HCT116 (cell line): Measurements from ENCODE around the gene TBATA.

Experiments
- CBX3 ChIP-seq: IDR thresholded peaks from 2 replicates; pipeline ENCODE4 v1.6.1; 2012; ENCODE audit warnings: low read depth
- CEBPB ChIP-seq: IDR thresholded peaks from 2 replicates; pipeline ENCODE4 v1.6.1; 2012; ENCODE audit warnings: low read depth
- EGR1 ChIP-seq: IDR thresholded peaks from 2 replicates; pipeline ENCODE4 v1.6.1; 2012; ENCODE audit warnings: low read depth
- ELF1 ChIP-seq: IDR thresholded peaks from 2 replicates; pipeline ENCODE4 v1.6.1; 2012; ENCODE audit warnings: low read depth, borderline replicate concordance
- EZH2 ChIP-seq: fragments of 200-600 bp; sonication (generic); IDR thresholded peaks from 2 replicates; pipeline ENCODE4 v1.6.1; 2017; ENCODE audit warnings: antibody characterized with exemption, mixed run types
- EZH2phosphoT487 ChIP-seq: fragments of 200-600 bp; IDR thresholded peaks from 2 replicates; pipeline ENCODE4 v1.6.1; 2018; ENCODE audit warnings: antibody characterized with exemption, borderline replicate concordance
- JUND ChIP-seq: IDR thresholded peaks from 2 replicates; pipeline ENCODE4 v1.6.1; 2012
- POLR2A ChIP-seq: IDR thresholded peaks from 2 replicates; pipeline ENCODE4 v1.7.0; 2011; ENCODE audit warnings: borderline replicate concordance; ENCODE audit not compliant: insufficient read depth, insufficient read length; ENCODE audit errors: extremely low read depth
- SIN3A ChIP-seq: IDR thresholded peaks from 2 replicates; pipeline ENCODE4 v1.6.1; 2012; ENCODE audit warnings: low read depth
- YY1 ChIP-seq: IDR thresholded peaks from 2 replicates; pipeline ENCODE4 v1.6.1; 2011; ENCODE audit warnings: low read length, low read depth, moderate library complexity, mild to moderate bottlenecking; ENCODE audit not compliant: insufficient replicate concordance; ENCODE audit errors: extremely low read depth
- ZFX ChIP-seq: fragments of 450-650 bp; IDR thresholded peaks from 2 replicates; pipeline ENCODE4 v1.6.1; 2017
- ZNF274 ChIP-seq: fragments of 200-500 bp; sonication (Bioruptor generic); IDR thresholded peaks from 2 replicates; pipeline ENCODE4 v1.6.1; 2014; ENCODE audit warnings: mild to moderate bottlenecking, low read depth, low read length, inconsistent platforms
- TF ChIP-seq, protein P1 (sequence below), 3 experiments: fragments of 200-600 bp in 1 of 3; sonication (generic) in 1 of 3; IDR thresholded peaks in 2 of 3; conservative IDR thresholded peaks in 1 of 3; 2 replicates each; pipeline ENCODE4 v1.5.1; 2012 to 2017; ENCODE audit warnings: low read depth in 2 of 3, low read length in 2 of 3, antibody characterized with exemption in 1 of 3, borderline replicate concordance in 1 of 3, control low read depth in 1 of 3, mild to moderate bottlenecking in 1 of 3, mixed read lengths in 1 of 3, mixed run types in 1 of 3, moderate library complexity in 1 of 3; ENCODE audit not compliant: insufficient read depth in 1 of 3
- TF ChIP-seq, protein P2 (sequence below): IDR thresholded peaks from 2 replicates; pipeline ENCODE4 v1.6.1; 2012

DNA sequence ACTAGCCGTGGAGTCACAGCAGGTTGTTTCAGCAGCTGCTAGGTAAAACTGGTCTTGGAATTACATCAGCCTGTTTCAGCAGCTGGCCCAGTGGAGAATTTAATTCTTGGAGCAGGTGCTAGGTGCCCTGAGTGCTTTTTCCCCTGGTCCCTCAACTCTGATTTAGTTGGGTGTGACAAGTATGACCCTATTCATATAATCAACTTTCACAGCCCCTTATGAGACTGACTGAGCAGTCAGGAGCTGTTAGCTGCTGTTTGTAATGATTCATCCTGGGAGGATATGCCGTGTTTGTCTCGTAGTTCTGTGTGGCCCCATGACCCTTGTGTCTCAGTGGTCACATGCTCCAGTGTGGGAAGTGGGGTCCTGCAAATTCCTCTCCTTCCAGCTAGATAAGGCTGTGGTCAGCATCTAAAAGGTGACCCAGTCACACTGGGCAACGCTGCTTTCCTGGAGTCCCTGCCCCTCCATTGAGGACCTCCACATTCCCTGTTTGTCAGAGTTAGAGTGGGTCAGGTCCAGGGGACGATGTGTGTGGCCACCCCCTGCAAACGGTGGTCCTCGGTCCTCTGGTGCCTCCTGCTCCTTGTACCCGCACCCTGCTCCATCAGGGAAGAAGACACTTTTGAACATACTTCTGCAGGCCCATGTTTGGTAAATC, 28.3 kb downstream of the TBATA start:
- TF ChIP-seq, protein P1, sequence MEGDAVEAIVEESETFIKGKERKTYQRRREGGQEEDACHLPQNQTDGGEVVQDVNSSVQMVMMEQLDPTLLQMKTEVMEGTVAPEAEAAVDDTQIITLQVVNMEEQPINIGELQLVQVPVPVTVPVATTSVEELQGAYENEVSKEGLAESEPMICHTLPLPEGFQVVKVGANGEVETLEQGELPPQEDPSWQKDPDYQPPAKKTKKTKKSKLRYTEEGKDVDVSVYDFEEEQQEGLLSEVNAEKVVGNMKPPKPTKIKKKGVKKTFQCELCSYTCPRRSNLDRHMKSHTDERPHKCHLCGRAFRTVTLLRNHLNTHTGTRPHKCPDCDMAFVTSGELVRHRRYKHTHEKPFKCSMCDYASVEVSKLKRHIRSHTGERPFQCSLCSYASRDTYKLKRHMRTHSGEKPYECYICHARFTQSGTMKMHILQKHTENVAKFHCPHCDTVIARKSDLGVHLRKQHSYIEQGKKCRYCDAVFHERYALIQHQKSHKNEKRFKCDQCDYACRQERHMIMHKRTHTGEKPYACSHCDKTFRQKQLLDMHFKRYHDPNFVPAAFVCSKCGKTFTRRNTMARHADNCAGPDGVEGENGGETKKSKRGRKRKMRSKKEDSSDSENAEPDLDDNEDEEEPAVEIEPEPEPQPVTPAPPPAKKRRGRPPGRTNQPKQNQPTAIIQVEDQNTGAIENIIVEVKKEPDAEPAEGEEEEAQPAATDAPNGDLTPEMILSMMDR (IDR thresholded peaks at IDR 0.05 in 2 of 3, conservative IDR thresholded peaks at IDR 0.05 in 1 of 3; ENCODE audit: borderline replicate concordance in 1 of 3, insufficient read depth in 1 of 3, low read depth in 2 of 3, low read length in 2 of 3): no peak
- TF ChIP-seq EZH2: no peak
- TF ChIP-seq ELF1: no peak
- no peak for TF ChIP-seq CBX3
- TF ChIP-seq CEBPB: no peak
- TF ChIP-seq SIN3A: no peak
- no peak for TF ChIP-seq ZFX
- no peak for TF ChIP-seq EGR1
- no peak for TF ChIP-seq POLR2A
- no peak for TF ChIP-seq YY1
- no peak for TF ChIP-seq EZH2phosphoT487
- TF ChIP-seq, protein P2, sequence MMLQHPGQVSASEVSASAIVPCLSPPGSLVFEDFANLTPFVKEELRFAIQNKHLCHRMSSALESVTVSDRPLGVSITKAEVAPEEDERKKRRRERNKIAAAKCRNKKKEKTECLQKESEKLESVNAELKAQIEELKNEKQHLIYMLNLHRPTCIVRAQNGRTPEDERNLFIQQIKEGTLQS: no peak
- no peak for TF ChIP-seq ZNF274
- no peak for TF ChIP-seq JUND
